NCI-H2081 (cell line): ENCODE data around the gene FERMT3.
A peak's percentile ranks its signal among the peaks of the same experiment; 100 is the strongest.

Source experiments
- DNase-seq, 2 experiments: peaks; one replicate each; lab custom pipeline; 2025; lab: John Stamatoyannopoulos, UW

FERMT3 gene

GRCh38 chr11:64249563-64250414 is 43.3 kb downstream of the FERMT3 start:
- DNase-seq: no peak

- DNase-seq: no peak
Observed at GRCh38 chr11:64250415-64251015, 44.0 kb downstream of the FERMT3 start.

- DNase-seq: peak; percentile 19 to 31
Observed at GRCh38 chr11:64251016-64251752, 44.7 kb downstream of the FERMT3 start, which contains the start of gene PLCB3. Gene PLCB3, plus strand, starts transcription at chr11:64251530. Its CDS starts 120 bp downstream, at chr11:64251650.

- no peak for DNase-seq
Observed at GRCh38 chr11:64251753-64252002, 45.2 kb downstream of the FERMT3 start.

GRCh38 chr11:64252003-64252872 is 45.7 kb downstream of the FERMT3 start:
- peak in 1 of 2 experiments; percentile 20 for DNase-seq

GRCh38 chr11:64253043-64253442 is 46.5 kb downstream of the FERMT3 start:
- no peak for DNase-seq

- no peak for DNase-seq
Observed at GRCh38 chr11:64253481-64253880, 47.0 kb downstream of the FERMT3 start.

- no peak for DNase-seq
Observed at GRCh38 chr11:64254326-64254725, 47.8 kb downstream of the FERMT3 start.

- DNase-seq: no peak
Observed at GRCh38 chr11:64255135-64256128, 48.9 kb downstream of the FERMT3 start.

- no peak for DNase-seq
Observed at GRCh38 chr11:64256300-64256699, 49.8 kb downstream of the FERMT3 start.

GRCh38 chr11:64258356-64258755 is 51.8 kb downstream of the FERMT3 start:
- DNase-seq: no peak

- no peak for DNase-seq
Observed at GRCh38 chr11:64258946-64259532, 52.5 kb downstream of the FERMT3 start.

GRCh38 chr11:64259533-64260067 is 53.1 kb downstream of the FERMT3 start:
- DNase-seq: no peak

GRCh38 chr11:64260147-64260708 is 53.7 kb downstream of the FERMT3 start:
- DNase-seq: no peak

- no peak for DNase-seq
Observed at GRCh38 chr11:64261556-64262080, 55.1 kb downstream of the FERMT3 start.

GRCh38 chr11:64262271-64263002 is 55.9 kb downstream of the FERMT3 start:
- no peak for DNase-seq

- DNase-seq: no peak
Observed at GRCh38 chr11:64263021-64263946, 56.8 kb downstream of the FERMT3 start.

GRCh38 chr11:64263947-64264317 is 57.4 kb downstream of the FERMT3 start:
- no peak for DNase-seq
